Vagina (tissue), 2 donors: ENCODE measurements around the gene MYO1D. TPM values are rescaled to one million over a fixed set of nuclear protein-coding genes. Genes with fewer than 3 reads are reported as not detected.

Experiments
- DNase-seq, 2 donors: peaks; one replicate each; pipeline ENCODE4 v3.0.0-alpha.2; 2017; ENCODE audit errors: extremely low spot score in 2 of 2
- H3K27ac ChIP-seq: fragments of 200-600 bp; sonication (generic); one replicate; pipeline ENCODE4 v1.5.1; 2019
- H3K27me3 ChIP-seq: fragments of 200-600 bp; sonication (generic); one replicate; pipeline ENCODE4 v1.5.1; 2019
- H3K36me3 ChIP-seq, 2 donors: fragments of 200-600 bp; sonication (generic); one replicate each; pipeline ENCODE4 v1.5.1; 2017 to 2019
- H3K4me1 ChIP-seq: fragments of 200-600 bp; sonication (generic); one replicate; pipeline ENCODE4 v1.5.1; 2019
- H3K4me3 ChIP-seq, 2 donors: fragments of 200-600 bp; sonication (generic); 1 replicate in 1 of 2; 2 replicates in 1 of 2; pipeline ENCODE4 v1.5.1; 2016 to 2019
- H3K9me3 ChIP-seq: fragments of 200-600 bp; sonication (generic); one replicate; pipeline ENCODE4 v1.5.1; 2019
- CTCF ChIP-seq, 3 experiments: fragments of 450-650 bp in 2 of 3; fragments of 200-600 bp in 1 of 3; sonication (generic) in 1 of 3; IDR thresholded peaks; one replicate each; pipeline ENCODE4 v1.5.1; 2017 to 2019; ENCODE audit warnings: antibody characterized with exemption in 3 of 3, mild to moderate bottlenecking in 2 of 3, moderate library complexity in 2 of 3
- POLR2A ChIP-seq, 2 donors: fragments of 450-650 bp; IDR thresholded peaks; one replicate each; pipeline ENCODE4 v1.6.1; 2017; ENCODE audit warnings: antibody characterized with exemption in 2 of 2, mild to moderate bottlenecking in 2 of 2, moderate library complexity in 2 of 2
- POLR2AphosphoS5 ChIP-seq, 2 donors: sonication (generic); formaldehyde crosslinking; IDR thresholded peaks; one replicate each; pipeline ENCODE4 v1.9.0; 2017; ENCODE audit warnings: antibody characterized with exemption in 2 of 2, mild to moderate bottlenecking in 2 of 2, low read depth in 1 of 2; ENCODE audit not compliant: insufficient read depth in 1 of 2
- intact Hi-C: fragments of 100-400 bp; cut with DNase I; formaldehyde crosslinking; loops from one replicate; pipeline ENCODE4 v1.15.1; 2023
- total RNA-seq: library from RNA; depleted of rRNA; stranded (reverse); fragments of >200 nt; gene quantifications from one replicate; pipeline ENCODE4 v1.2.3, GENCODE V29; 2016

The MYO1D gene
- total RNA-seq, 1 donor from 2014 or later = 44.7 TPM

DNA sequence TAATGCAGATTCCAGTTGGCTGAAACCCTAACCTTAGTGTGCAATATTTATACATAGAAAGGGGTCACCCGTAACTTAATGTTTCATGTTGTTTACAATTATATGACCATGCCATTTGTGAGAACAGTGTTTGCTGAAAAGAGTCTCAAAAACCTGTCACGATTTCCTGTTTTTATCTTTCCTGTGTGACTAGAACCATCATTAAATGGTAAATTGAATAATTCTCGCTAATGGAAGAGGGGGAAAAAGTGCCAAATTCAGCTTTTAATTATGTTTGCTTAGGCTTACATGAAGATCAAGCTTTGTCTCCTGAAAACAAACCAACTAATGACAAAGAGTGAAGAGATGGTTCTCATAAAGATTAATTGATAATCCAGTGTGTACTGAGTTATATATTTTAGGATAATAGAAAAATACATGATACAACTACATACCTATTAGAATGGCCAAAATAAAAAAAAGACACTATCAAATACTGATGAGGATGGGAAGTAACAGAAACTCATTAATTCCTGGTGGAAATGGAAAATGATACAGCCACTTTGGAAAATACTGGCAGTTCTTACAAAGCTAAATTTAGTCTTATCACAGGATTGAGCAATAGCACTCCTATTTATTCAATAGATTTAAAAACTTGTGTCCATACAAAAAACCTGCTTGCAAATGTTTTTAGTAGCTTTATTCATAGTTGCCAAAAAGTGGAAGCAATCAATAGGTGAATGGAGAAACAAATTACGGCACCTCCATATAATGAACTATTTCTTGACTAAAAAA is 248.5 kb downstream of the MYO1D start:
- Histone ChIP-seq H3K4me1 (peaks cover 11% of the 10 kb centered on the region), H3K9me3 (no peaks in the 10 kb centered on the region), H3K36me3 (no peaks in the 10 kb centered on the region), H3K4me3 (no peak overlapping the region), H3K27me3 (no peaks in the 10 kb centered on the region), H3K27ac (no peak overlapping the region)
- no peak for TF ChIP-seq CTCF (IDR thresholded peaks at IDR 0.05)
- no peak for TF ChIP-seq POLR2A (IDR thresholded peaks at IDR 0.05)
- no peak for TF ChIP-seq POLR2AphosphoS5 (IDR thresholded peaks at IDR 0.05; ENCODE audit: insufficient read depth in 1 of 2, low read depth in 1 of 2)
- no peak for DNase-seq
- intact Hi-C loops = no loop called here

- H3K36me3 ChIP-seq = no peaks in the 10 kb centered on the region
- intact Hi-C loops = no loop called here
- TF ChIP-seq CTCF (IDR thresholded peaks at IDR 0.05) (no peak), POLR2AphosphoS5 (IDR thresholded peaks at IDR 0.05; ENCODE audit: insufficient read depth in 1 of 2, low read depth in 1 of 2) (no peak), POLR2A (IDR thresholded peaks at IDR 0.05) (no peak)
- H3K4me3 ChIP-seq = no peak overlapping the region
- H3K27ac ChIP-seq = no peak overlapping the region
- no peaks in the 10 kb centered on the region for H3K27me3 ChIP-seq
- DNase-seq = no peak
- H3K9me3 ChIP-seq = no peaks in the 10 kb centered on the region
- H3K4me1 ChIP-seq = peaks cover 11% of the 10 kb centered on the region
These were observed 249.5 kb downstream of the MYO1D start for GRCh38 chr17:32627239-32627996.

DNA sequence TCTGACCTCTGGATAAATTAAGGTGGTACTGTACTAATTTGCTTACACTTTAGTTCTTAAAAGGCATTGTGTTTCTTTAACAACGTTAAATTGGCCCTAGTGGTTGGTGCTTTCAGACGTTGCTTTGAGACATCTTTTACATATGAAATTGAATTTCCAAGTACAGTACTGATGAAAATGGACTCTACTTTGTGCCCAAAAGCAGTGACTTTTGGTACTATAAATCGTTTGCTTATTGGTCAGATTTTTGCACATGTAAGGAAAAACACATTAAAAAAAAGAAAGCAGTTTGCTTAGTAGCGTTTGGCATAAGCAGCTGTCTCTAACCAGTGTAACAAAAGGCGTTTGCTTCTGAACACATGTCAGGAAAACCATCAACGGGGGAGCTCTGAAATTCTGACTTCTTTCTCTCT is 250.5 kb downstream of the MYO1D start:
- Histone ChIP-seq H3K27ac (no peak overlapping the region), H3K4me1 (peaks cover 11% of the 10 kb centered on the region), H3K27me3 (no peaks in the 10 kb centered on the region), H3K4me3 (no peak overlapping the region), H3K9me3 (no peaks in the 10 kb centered on the region), H3K36me3 (no peaks in the 10 kb centered on the region)
- TF ChIP-seq POLR2AphosphoS5 (IDR thresholded peaks at IDR 0.05; ENCODE audit: insufficient read depth in 1 of 2, low read depth in 1 of 2) (no peak), CTCF (IDR thresholded peaks at IDR 0.05) (no peak), POLR2A (IDR thresholded peaks at IDR 0.05) (no peak)
- no peak for DNase-seq
- intact Hi-C loops = no loop called here

GRCh38 chr17:32625971-32626370 is 251.0 kb downstream of the MYO1D start:
- Histone ChIP-seq H3K9me3 (no peaks in the 10 kb centered on the region), H3K36me3 (no peaks in the 10 kb centered on the region), H3K4me1 (peaks cover 11% of the 10 kb centered on the region), H3K4me3 (no peak overlapping the region), H3K27ac (no peak overlapping the region), H3K27me3 (no peaks in the 10 kb centered on the region)
- TF ChIP-seq POLR2A (IDR thresholded peaks at IDR 0.05) (no peak), POLR2AphosphoS5 (IDR thresholded peaks at IDR 0.05; ENCODE audit: insufficient read depth in 1 of 2, low read depth in 1 of 2) (no peak)
- intact Hi-C loops = no loop called here
- DNase-seq = no peak

GRCh38 chr17:32623196-32623595 is 253.7 kb downstream of the MYO1D start:
- H3K36me3 ChIP-seq = no peaks in the 10 kb centered on the region
- no peaks in the 10 kb centered on the region for H3K27me3 ChIP-seq
- no peak overlapping the region for H3K27ac ChIP-seq
- DNase-seq = no peak
- H3K4me3 ChIP-seq = no peak overlapping the region
- intact Hi-C loops = no loop called here
- no peaks in the 10 kb centered on the region for H3K9me3 ChIP-seq
- TF ChIP-seq POLR2AphosphoS5 (IDR thresholded peaks at IDR 0.05; ENCODE audit: insufficient read depth in 1 of 2, low read depth in 1 of 2) = no peak
- TF ChIP-seq POLR2A (IDR thresholded peaks at IDR 0.05) = no peak
- no peak for TF ChIP-seq CTCF (IDR thresholded peaks at IDR 0.05)
- H3K4me1 ChIP-seq = peaks cover 11% of the 10 kb centered on the region
